ENCODE results near the gene DSCAM.

Gene DSCAM

DNA sequence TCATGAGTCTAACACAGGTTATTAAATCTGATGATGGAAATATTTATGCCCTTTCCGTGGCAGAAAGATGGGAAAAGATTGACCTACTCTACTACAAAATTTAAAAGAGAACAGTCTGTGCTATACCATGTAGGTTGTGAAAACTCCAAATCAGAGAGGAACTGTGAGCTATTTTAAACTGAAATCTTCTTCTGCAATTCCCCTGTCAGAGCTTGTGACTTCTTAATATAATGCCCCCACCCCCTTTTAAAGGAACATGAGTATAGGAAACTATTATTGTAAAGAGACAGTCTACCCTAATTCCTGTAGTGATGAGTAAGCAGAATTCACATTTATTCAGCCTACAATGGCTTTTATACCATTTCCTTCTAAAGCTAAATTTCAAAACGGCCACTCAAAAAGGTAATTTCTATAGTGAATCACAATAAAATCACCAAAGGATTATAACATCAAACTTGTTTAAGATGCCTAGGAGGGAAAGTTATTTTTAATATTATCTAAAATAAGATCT, 11.7 kb downstream of the DSCAM start:
- peak; percentile 2 to 7 for DNase-seq

- no peak for DNase-seq
Measured at GRCh38 chr21:40833184-40833583, 13.8 kb downstream of the DSCAM start.

- no peak for DNase-seq
Measured at GRCh38 chr21:40832316-40832715, 14.6 kb downstream of the DSCAM start.

DNA sequence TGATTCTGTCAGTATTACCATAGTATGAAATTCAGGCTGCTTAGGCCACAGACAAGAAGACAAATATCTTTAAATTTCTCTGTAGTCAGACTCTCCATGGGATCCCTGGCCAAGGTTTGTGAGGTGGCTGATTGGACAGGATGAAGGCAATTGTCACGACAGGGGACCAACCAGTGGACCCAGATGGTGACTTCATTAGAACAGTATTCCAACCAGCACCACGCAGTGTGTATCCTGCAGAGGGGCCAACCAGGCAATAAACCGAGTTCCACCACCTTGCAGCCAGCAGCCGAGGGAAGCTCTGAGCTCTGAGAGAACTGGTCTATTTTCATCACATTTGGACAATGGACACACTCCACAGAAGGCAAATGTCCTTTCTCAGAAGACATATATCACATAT, 16.1 kb downstream of the DSCAM start:
- DNase-seq, result no peak

- DNase-seq, result no peak
Measured at GRCh38 chr21:40829791-40830190, 17.2 kb downstream of the DSCAM start.

DNA sequence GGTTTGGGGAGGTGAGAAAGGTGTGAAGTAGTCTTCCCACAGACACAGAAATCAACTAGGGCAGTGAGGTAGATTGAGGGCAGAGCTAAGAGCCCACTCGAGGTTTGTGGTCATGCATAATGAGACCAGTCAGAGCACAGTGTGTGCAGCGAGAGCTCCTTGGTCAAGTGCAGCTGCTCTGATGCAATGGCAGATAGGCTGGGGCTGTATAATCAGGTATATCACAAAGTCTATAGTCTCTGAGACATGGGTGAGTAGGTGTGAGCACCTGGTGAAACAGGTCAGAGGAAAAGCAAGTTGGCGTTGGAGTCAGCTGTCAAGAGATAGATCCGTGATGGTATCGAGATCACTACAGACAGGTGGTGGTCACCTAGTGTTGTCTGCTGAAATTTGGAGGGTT, 17.6 kb downstream of the DSCAM start:
- DNase-seq, result no peak

- DNase-seq, result no peak
Measured at GRCh38 chr21:40827509-40827908, 19.4 kb downstream of the DSCAM start.

DNA sequence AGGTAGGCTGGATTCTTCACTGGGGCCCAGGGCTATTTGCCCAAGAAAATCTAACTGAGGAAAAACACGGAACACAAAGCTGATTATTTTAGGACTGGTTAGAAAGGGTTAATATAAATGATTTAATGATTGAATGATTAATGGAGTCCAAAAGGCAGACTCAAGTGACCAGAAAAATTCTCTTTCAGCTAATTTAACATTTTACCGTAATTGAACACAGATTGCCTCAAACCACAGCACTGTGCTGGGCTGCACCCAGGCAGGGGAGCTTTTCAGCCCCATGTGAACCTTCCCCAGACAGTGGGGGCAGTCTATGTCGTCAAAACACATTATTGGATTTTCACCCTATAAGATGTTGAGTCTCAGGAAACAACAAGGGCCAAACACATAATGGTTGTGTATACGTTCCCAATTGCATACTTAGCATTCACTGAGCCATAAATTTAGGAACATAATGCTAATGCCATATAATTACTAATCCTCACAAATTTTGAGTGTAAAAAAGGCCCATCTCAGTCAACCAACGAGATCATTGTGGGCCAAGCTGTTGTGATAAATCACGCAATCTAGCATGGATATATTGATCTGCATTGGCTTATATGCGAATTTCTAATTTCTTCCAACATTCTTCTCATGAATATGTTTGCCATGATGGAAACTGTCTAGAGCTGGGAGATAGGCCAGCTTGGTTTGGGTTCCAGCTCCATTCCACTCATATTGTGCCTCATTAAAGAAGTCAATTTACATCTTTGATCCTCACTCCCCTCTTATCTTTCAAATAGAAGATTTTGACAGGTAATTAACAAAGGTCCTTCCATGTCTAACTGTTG, 27.7 kb downstream of the DSCAM start:
- DNase-seq, result no peak

GRCh38 chr21:40813918-40814317, 33.0 kb downstream of the DSCAM start:
- DNase-seq, result no peak

DNA sequence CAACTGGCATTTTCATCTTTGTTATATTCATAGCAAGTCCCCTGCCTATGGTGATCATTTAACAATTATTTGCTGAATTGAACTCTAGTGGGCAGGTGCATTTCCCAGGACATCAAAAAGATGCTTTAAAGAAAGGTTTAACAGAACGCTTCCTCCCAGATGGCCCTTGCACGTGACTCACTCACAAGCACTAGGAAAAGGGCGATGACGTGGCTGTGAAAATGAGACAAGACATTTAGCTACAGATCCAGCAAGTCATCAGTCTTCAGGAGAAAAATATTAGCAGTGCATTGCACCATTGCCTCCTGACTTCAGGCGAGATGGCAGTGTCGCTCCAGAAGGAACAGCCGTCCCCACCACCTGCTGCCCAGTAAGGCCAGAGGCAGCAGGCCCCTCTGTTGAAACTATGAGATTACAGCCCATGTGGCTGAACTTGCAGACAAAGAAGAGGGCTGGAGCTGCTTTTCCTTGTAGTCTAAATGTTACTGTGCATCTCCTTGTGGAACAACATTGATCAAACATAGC, 37.2 kb downstream of the DSCAM start:
- DNase-seq, result no peak

- DNase-seq, result no peak
Measured at GRCh38 chr21:40803101-40803500, 43.9 kb downstream of the DSCAM start.

GRCh38 chr21:40800126-40800525, 46.8 kb downstream of the DSCAM start:
- DNase-seq, result no peak

DNA sequence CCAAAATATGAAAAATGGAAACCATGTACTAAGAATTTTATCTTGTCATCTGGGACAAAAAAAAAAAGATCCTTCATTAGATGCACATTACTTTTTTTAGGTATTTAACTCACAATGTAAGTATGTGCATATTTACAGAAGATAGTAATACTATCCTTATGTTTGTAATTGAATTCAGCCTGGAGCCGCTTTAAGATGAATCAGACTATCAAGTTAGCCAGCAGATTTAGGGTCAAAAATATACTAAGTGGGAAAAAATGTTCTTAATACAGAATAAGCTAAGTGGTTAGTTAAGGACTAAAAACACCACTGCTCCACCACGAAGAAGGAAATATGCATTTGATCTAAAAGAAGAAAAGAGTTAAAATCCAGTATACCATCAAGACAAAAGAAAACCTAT, 49.1 kb downstream of the DSCAM start:
- no peak for DNase-seq

DNA sequence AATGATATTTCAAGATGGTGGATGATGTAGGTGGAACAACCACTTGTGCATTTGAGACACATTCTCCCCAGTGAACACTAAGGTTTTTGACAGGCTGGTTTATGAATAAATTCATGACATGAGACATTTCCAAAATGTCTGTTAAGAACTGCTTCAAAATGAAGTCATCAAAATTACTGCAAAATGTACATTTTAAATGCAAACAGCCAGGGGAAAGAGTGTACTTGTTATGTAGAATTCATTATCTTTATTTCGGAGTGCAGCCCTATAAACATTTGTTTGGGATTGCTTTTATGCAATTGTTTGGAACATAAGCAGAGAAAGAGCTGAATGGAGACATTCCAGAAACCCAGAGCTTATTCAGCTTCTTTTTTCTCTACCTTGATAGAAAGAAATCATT, 49.5 kb downstream of the DSCAM start:
- no peak for DNase-seq

DNA sequence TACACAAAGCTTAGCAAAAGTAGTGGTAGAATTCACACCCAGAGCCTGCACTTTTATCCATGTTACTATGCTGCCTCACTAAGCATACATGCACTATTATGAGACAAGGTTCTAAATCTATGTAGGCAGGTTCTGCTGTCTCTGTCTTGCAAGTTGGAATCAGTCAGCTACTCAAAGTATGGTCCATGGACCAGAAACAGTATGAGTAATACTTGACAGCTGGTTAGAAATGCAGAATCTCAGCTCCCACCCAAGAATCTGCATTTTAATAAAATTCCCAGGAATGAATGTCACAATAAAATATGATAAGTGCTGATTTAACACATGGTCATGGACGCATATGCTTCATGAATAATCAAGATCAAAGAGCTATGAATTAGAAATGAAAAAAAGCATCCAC, 50.5 kb downstream of the DSCAM start:
- DNase-seq, result no peak

GRCh38 chr21:40795313-40795712, 51.6 kb downstream of the DSCAM start:
- DNase-seq, result no peak

DNA sequence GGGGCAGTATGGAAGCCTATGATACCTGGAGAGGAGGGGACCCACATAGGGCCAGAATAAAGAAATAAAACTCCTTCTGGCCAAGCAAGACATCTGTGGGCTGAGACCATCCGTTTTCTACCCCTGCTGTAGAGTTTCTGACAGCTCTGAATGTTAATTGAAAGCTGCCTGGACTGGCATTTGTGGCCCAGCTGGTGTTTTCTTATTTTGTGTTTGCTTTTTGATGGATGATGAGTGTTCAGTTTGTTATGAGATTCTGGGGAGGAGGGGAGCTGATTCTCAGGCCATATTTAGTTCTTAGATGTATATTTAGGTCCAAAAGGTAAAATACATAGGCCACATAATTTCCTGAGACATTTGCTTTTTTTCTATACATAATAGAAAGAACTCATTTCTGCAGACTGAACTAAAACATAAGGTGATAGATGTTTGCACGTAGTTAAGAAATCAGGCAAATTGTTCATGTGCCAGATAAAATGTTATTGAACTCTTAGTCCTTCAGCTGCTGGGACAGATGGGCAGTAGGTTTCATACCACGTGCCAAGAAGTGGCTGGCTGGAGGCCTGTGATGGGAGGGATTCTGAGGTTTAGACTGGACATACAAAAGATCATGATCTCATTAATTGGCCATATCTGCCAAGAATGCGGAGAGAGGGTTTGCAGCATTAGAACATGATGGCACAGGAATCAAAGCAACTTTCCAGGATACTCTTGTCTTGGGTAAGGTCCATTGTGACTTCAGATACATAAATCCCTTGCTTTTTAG, 54.1 kb downstream of the DSCAM start:
- no peak for DNase-seq

- DNase-seq, result no peak
Measured at GRCh38 chr21:40788635-40789034, 58.3 kb downstream of the DSCAM start.

DNA sequence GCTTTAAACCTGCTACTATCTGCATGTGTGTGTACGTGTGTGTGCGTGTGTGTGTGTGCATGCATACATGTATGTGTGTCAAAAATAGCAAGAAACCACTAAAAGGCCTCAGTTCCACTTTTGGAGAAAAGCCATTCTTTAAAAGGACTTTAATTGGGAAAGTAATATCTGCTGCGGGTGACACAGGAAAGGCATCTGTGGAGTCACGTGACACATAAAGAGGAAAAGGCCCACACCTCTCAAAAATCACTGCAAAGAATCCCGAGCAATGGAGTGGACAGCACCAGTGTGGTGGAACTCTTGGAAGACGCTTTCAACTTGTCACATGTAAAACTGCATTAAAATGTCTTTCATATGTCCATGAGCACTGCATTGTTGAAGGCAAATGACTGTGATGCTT, 63.6 kb downstream of the DSCAM start:
- no peak for DNase-seq

DNA sequence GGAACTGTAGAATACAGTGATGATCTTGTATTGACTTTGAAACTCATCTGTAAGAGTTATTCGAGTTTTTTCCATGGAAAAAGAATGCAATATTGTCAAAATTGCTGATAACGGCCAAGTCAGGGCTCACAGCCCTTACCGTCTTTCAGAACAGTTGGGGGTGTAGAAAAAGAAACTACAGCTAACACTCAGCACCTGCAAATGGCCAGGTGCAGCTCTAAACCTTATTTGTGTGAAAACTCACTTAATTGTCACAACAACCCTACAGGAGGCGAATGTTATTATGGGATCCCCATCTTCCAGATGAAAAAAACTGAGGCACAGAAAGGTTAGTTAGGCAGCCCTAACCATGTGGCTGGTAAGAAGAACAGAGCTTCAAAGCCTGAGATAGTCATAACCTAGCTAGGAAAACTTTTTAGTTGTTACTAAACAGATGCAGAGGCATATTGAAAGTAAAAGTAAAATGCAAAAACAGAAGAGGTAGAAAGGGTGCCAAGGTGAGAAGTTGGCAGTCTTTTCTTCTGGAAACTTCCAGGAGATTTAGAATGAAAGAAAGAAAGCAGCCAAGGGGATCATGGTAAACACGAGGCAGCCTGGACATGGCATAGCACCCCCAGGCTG, 76.4 kb downstream of the DSCAM start:
- no peak for DNase-seq

DNA sequence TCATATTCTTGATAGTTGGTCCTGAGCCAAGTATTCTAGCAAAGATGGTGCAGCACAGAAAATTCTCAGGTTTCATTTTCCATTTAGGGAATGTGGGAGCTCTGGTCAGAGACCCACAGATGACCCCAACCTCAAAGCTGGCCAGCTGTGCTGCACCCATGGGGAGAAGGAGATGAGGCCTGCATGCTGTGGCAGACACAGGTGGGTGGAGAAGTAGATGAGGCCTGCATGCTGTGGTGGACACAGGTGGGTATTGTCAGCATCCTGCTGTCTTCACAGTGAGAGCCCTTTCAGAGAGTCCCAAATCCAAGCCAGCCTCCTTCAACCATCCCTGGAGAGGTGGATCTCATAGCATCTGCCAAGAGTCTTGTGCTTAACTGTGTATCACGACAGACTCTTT, 77.7 kb downstream of the DSCAM start:
- DNase-seq, result no peak

DNA sequence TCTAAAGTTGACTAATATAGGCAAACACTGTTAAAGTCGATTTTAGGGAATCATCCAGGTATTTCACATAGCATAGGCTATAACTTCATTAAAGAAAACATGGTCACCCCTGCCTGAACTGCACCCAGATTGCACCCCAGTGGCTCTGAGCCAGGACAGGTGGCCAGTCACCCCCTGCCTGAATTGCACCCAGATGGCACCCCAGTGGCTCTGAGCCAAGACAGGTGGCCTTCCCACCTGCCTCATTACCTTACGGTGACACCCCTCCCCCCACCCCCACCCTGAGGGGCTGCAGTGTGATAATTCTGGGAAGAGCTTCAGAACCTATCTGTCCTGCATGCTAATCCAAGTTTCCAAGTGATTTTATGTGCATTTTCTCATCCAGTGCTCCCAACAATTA, 78.9 kb downstream of the DSCAM start:
- DNase-seq, result no peak

- DNase-seq, result no peak
Measured at GRCh38 chr21:40766381-40766780, 80.6 kb downstream of the DSCAM start.

DNA sequence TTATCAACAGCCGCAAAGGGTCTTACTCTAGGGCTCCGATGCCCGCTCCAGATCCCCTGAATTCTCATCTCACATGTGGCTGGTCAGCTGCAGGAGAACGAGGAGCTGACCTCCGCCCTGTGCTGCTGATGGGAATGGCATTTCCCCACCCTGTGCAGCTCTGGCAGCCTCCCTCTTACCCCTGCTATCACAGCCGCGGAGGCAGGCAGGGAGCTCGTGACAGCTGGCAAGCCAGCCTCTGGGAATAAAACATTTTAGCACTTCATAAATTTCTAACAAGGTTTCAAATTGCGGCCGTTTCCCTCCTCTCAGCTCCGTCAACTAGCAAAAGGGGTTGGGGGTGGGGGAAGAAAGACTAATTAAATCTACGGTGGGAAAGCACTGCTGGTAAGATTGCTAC, 81.1 kb downstream of the DSCAM start:
- no peak for DNase-seq
